Keratinocyte (primary cell): ENCODE measurements around the gene TNFAIP3. TPM values are rescaled to one million over a fixed set of nuclear protein-coding genes. Genes with fewer than 3 reads are reported as not detected.

Experiments used
- DNase-seq: peaks from one replicate; pipeline ENCODE4 v3.0.0-alpha.2; 2011; ENCODE audit warnings: low read depth, missing footprints, low spot score
- FAIRE-seq: peaks from 2 replicates; lab custom pipeline; 2011; peaks lifted over from hg19 to GRCh38; lab: Jason Lieb, UNC
- H2AFZ ChIP-seq: 2 replicates; pipeline ENCODE4 v1.6.0; 2012; ENCODE audit warnings: low read length, control low read depth, inconsistent platforms; ENCODE audit not compliant: control insufficient read depth
- H3K27ac ChIP-seq: 2 replicates; pipeline ENCODE4 v1.5.1; 2011; ENCODE audit warnings: low read length; ENCODE audit not compliant: control insufficient read depth, insufficient read depth
- H3K27me3 ChIP-seq: 3 replicates; pipeline ENCODE4 v1.6.0; 2011; ENCODE audit warnings: low read length; ENCODE audit not compliant: control insufficient read depth, insufficient read depth; ENCODE audit errors: extremely low read depth
- H3K36me3 ChIP-seq, 2 experiments: 2 replicates in 1 of 2; 3 replicates in 1 of 2; pipeline ENCODE4 v1.5.1; 2011; ENCODE audit warnings: low read length in 2 of 2, mild to moderate bottlenecking in 1 of 2; ENCODE audit not compliant: control insufficient read depth in 2 of 2, insufficient read depth in 2 of 2; ENCODE audit errors: extremely low read depth in 1 of 2
- H3K4me1 ChIP-seq: 3 replicates; pipeline ENCODE4 v1.5.1; 2011; ENCODE audit warnings: low read length; ENCODE audit not compliant: control insufficient read depth, insufficient read depth; ENCODE audit errors: extremely low read depth
- H3K4me2 ChIP-seq: 3 replicates; pipeline ENCODE4 v1.6.0; 2011; ENCODE audit warnings: low read depth, low read length; ENCODE audit not compliant: control insufficient read depth, insufficient read depth; ENCODE audit errors: extremely low read depth
- H3K4me3 ChIP-seq, 3 experiments: fragments of 200-600 bp in 1 of 3; sonication (generic) in 1 of 3; 2 replicates in 2 of 3; 3 replicates in 1 of 3; pipeline ENCODE4 v1.5.1; 2011 to 2016; ENCODE audit warnings: low read length in 3 of 3, mild to moderate bottlenecking in 3 of 3, control low read depth in 2 of 3, inconsistent platforms in 1 of 3, low read depth in 1 of 3, mixed read lengths in 1 of 3, mixed run types in 1 of 3, moderate library complexity in 1 of 3; ENCODE audit not compliant: control insufficient read depth in 2 of 3, insufficient read depth in 2 of 3; ENCODE audit errors: extremely low read depth in 1 of 3
- H3K79me2 ChIP-seq: 2 replicates; pipeline ENCODE4 v1.6.0; 2012; ENCODE audit warnings: low read length; ENCODE audit not compliant: control insufficient read depth, insufficient read depth
- H3K9ac ChIP-seq: 3 replicates; pipeline ENCODE4 v1.6.0; 2011; ENCODE audit warnings: low read length; ENCODE audit not compliant: control insufficient read depth, insufficient read depth; ENCODE audit errors: extremely low read depth
- H3K9me1 ChIP-seq: 3 replicates; pipeline ENCODE4 v1.6.0; 2011; ENCODE audit warnings: low read length; ENCODE audit not compliant: control insufficient read depth, insufficient read depth; ENCODE audit errors: extremely low read depth
- H3K9me3 ChIP-seq: 2 replicates; pipeline ENCODE4 v1.5.1; 2012; ENCODE audit warnings: low read depth, low read length; ENCODE audit not compliant: control insufficient read depth
- H4K20me1 ChIP-seq: 3 replicates; pipeline ENCODE4 v1.6.0; 2011; ENCODE audit warnings: low read length; ENCODE audit not compliant: control insufficient read depth, insufficient read depth; ENCODE audit errors: extremely low read depth
- CTCF ChIP-seq, 3 experiments: IDR thresholded peaks in 1 of 3; conservative IDR thresholded peaks in 1 of 3; optimal IDR thresholded peaks in 1 of 3; 2 replicates in 2 of 3; 3 replicates in 1 of 3; pipeline versions ENCODE3 to v1.5.1; 2011; ENCODE audit warnings: low read length in 3 of 3, mild to moderate bottlenecking in 3 of 3, moderate library complexity in 2 of 3, control low read depth in 1 of 3, inconsistent platforms in 1 of 3; ENCODE audit not compliant: insufficient read depth in 2 of 3; ENCODE audit errors: extremely low read depth in 1 of 3
- EZH2 ChIP-seq: IDR thresholded peaks from one replicate; pipeline ENCODE4 v1.6.1; 2012; ENCODE audit warnings: inconsistent platforms, mild to moderate bottlenecking, low read length, moderate library complexity
- dilution Hi-C: fragments of 300-500 bp; cut with MboI; formaldehyde crosslinking; loops from one replicate; pipeline ENCODE4 v1.7.0; 2020; ENCODE audit warnings: low sequenced_read_pairs; ENCODE audit not compliant: extremely low pct_ligation_motif_present
- polyA plus RNA-seq, 5 experiments: library from polyadenylated mRNA; depleted of rRNA in 3 of 5; stranded (reverse) in 3 of 5; stranded (forward) in 1 of 5; unstranded in 1 of 5; fragments of >200 nt; gene quantifications; 1 replicate in 1 of 5; 2 replicates in 3 of 5; 3 replicates in 1 of 5; pipeline versions ENCODE4 v1.2.1 to v1.2.3, GENCODE V29; 2011 to 2012; ENCODE audit warnings: missing spikeins in 2 of 5, low read depth in 1 of 5, low replicate concordance in 1 of 5

Gene TNFAIP3
- polyA plus RNA-seq, 1 donor (not counting 4 experiments of a cell fraction or from before 2014, with no cell fraction given) = 141 TPM

- Histone ChIP-seq H2AFZ (no peak overlapping the region), H3K9me1 (no peaks in the 10 kb centered on the region), H4K20me1 (no peaks in the 10 kb centered on the region), H3K9ac (no peak overlapping the region), H3K4me1 (peaks cover 12% of the 10 kb centered on the region), H3K4me2 (no peak overlapping the region), H3K27ac (no peak overlapping the region), H3K27me3 (no peaks in the 10 kb centered on the region), H3K4me3 (no peak overlapping the region), H3K79me2 (peaks cover 21% of the 10 kb centered on the region), H3K36me3 (peaks cover 53 to 70% of the 10 kb centered on the region in 2 experiments), H3K9me3 (no peaks in the 10 kb centered on the region)
- dilution Hi-C loops = no loop called here
- no peak for FAIRE-seq
- DNase-seq = no peak
- no peak for TF ChIP-seq EZH2
- no peak for TF ChIP-seq CTCF (optimal IDR thresholded peaks at IDR 0.05 in 1 of 3, IDR thresholded peaks at IDR 0.05 in 1 of 3, conservative IDR thresholded peaks at IDR 0.05 in 1 of 3; ENCODE audit: extremely low read depth in 1 of 3, insufficient read depth in 2 of 3, low read length in 3 of 3)
Observed at GRCh38 chr6:137877606-137878005, 10.5 kb downstream of the TNFAIP3 start.

GRCh38 chr6:137878029-137878428 is 11.0 kb downstream of the TNFAIP3 start:
- H3K9me1 ChIP-seq = no peaks in the 10 kb centered on the region
- FAIRE-seq = no peak
- H3K27me3 ChIP-seq = no peaks in the 10 kb centered on the region
- H3K4me3 ChIP-seq = no peak overlapping the region
- DNase-seq = no peak
- H4K20me1 ChIP-seq = no peaks in the 10 kb centered on the region
- peaks cover 54 to 70% of the 10 kb centered on the region in 2 experiments for H3K36me3 ChIP-seq
- no peak overlapping the region for H3K27ac ChIP-seq
- peaks cover 8% of the 10 kb centered on the region for H3K4me1 ChIP-seq
- dilution Hi-C loops = no loop called here
- H3K9me3 ChIP-seq = no peaks in the 10 kb centered on the region
- no peak overlapping the region for H3K9ac ChIP-seq
- no peak overlapping the region for H3K4me2 ChIP-seq
- H2AFZ ChIP-seq = no peak overlapping the region
- TF ChIP-seq EZH2 (no peak), CTCF (optimal IDR thresholded peaks at IDR 0.05 in 1 of 3, IDR thresholded peaks at IDR 0.05 in 1 of 3, conservative IDR thresholded peaks at IDR 0.05 in 1 of 3; ENCODE audit: extremely low read depth in 1 of 3, insufficient read depth in 2 of 3, low read length in 3 of 3) (no peak)
- peaks cover 19% of the 10 kb centered on the region for H3K79me2 ChIP-seq
